ENCODE data around the gene GABRP. TPM values are rescaled to one million over a fixed set of nuclear protein-coding genes. Genes with fewer than 3 reads are reported as not detected.
"Not testable (repeated sequence)": the region's sequence is repeated elsewhere in the genome, so short reads cannot be mapped to it uniquely, and the experiment has no call there.

The GABRP gene
- total RNA-seq, 4 donors from 2014 or later: 0.21 to 1.7 (median 0.64) TPM

GRCh38 chr5:170818232-170818631, 34.7 kb downstream of the GABRP start:
- no peak for DNase-seq (ENCODE audit: low spot score in 2 of 2)
- TF ChIP-seq EP300 (IDR thresholded peaks at IDR 0.05) (no peak), POLR2A (IDR thresholded peaks at IDR 0.05) (no peak)
- TF ChIP-seq, protein P1, sequence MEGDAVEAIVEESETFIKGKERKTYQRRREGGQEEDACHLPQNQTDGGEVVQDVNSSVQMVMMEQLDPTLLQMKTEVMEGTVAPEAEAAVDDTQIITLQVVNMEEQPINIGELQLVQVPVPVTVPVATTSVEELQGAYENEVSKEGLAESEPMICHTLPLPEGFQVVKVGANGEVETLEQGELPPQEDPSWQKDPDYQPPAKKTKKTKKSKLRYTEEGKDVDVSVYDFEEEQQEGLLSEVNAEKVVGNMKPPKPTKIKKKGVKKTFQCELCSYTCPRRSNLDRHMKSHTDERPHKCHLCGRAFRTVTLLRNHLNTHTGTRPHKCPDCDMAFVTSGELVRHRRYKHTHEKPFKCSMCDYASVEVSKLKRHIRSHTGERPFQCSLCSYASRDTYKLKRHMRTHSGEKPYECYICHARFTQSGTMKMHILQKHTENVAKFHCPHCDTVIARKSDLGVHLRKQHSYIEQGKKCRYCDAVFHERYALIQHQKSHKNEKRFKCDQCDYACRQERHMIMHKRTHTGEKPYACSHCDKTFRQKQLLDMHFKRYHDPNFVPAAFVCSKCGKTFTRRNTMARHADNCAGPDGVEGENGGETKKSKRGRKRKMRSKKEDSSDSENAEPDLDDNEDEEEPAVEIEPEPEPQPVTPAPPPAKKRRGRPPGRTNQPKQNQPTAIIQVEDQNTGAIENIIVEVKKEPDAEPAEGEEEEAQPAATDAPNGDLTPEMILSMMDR (IDR thresholded peaks at IDR 0.05): no peak
- Histone ChIP-seq H3K4me1 (no peaks in the 10 kb centered on the region), H3K36me3 (no peaks in the 10 kb centered on the region), H3K4me3 (no peak overlapping the region), H3K27me3 (no peaks in the 10 kb centered on the region), H3K27ac (no peak overlapping the region), H3K9me3 (no peaks in the 10 kb centered on the region)
- whole genome bisulfite sequencing, 2 donors: 49 to 63% methylated on average over 1 of the region's 1 CpG

DNA sequence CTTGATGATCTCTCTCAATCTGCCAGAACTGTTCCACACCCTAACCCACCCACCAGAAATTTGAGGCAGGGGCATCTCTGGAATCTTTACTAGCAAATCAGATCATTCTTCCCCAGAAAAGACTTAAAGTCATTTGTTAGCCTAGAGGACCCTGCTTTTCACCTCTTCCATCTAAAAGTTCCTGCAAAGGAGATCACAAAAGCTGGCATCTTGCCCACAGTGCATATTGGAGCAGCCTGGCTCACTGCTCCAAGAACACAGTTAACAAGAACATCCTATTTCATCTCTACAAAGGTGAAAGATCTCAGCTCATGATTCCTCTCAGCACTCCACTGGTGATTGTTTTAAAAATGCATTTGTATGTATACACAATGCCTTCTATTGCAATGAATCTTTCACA, 36.3 kb downstream of the GABRP start:
- no peak overlapping the region for H3K4me3 ChIP-seq
- TF ChIP-seq EP300 (IDR thresholded peaks at IDR 0.05) (no peak), POLR2A (IDR thresholded peaks at IDR 0.05) (no peak)
- TF ChIP-seq, protein P1 (IDR thresholded peaks at IDR 0.05): no peak
- H3K27me3 ChIP-seq: no peaks in the 10 kb centered on the region
- DNase-seq (ENCODE audit: low spot score in 2 of 2): peak in 1 of 2 donors; percentile 11
- H3K9me3 ChIP-seq: no peaks in the 10 kb centered on the region
- H3K27ac ChIP-seq: no peak overlapping the region
- H3K4me1 ChIP-seq: no peaks in the 10 kb centered on the region
- H3K36me3 ChIP-seq: no peaks in the 10 kb centered on the region

DNA sequence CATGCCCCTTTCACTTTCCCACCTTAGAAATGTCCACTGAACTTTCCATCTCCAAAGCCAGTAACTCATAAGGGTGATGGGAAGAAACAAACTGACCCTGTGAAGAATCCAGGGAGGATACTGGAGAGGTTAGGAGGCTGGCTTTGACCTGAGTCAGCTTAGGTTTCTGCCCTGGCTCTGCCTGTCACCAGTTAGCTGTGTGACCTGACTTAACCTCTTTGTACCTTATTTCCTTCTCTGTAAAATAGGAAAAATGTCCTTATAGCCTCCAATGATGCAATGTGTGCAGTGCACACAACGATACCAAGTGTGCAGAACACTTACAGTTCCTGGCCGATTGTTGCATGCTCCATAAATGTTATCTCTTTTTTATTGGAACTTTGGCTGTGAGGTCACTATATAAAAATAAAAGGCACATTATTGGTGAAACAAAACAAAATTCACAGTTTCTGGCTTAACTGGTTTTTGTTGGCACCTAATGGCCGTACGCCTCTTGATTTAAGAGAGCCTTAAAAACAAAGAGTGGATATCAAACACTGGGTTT, 37.8 kb downstream of the GABRP start:
- no peak for DNase-seq (ENCODE audit: low spot score in 2 of 2)
- Histone ChIP-seq H3K27me3 (no peaks in the 10 kb centered on the region), H3K4me3 (no peak overlapping the region), H3K9me3 (peaks cover 0 to 12% (median 0%) of the 10 kb centered on the region in 4 donors), H3K27ac (no peak overlapping the region), H3K4me1 (no peaks in the 10 kb centered on the region), H3K36me3 (no peaks in the 10 kb centered on the region)
- TF ChIP-seq POLR2A (IDR thresholded peaks at IDR 0.05): no peak
- TF ChIP-seq EP300 (IDR thresholded peaks at IDR 0.05): no peak
- TF ChIP-seq, protein P1 (IDR thresholded peaks at IDR 0.05): no peak
- 47 to 57% methylated on average over 4 of the region's 4 CpGs for WGBS, 2 donors

DNA sequence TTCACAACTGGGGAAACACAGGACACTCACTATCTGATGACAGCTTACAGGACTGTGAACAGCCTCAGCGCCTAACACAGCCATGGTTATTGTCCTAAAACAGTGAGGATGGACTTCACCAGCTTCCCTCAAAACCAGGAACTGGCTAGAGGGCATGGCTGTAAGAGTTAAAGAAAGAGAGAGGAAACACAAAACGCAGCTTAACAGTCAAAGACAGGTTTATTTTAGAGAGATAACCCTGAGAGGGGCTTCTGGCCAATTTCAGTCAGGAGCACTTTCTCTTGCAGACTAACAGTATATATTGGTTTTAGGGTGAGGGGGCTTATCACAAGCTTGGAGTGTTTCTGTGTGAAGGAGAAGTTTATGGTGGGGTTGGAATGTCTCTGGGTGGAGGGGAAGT, 42.6 kb downstream of the GABRP start:
- 85 to 87% methylated on average over 2 of the region's 2 CpGs for WGBS, 2 donors
- no peak for DNase-seq (ENCODE audit: low spot score in 2 of 2)
- H3K27me3 ChIP-seq: no peaks in the 10 kb centered on the region

GRCh38 chr5:170832241-170832640, 48.7 kb downstream of the GABRP start:
- 74 to 82% methylated on average over 7 of the region's 7 CpGs for WGBS, 2 donors
- Histone ChIP-seq H3K27me3 (no peaks in the 10 kb centered on the region), H3K4me3 (no peak overlapping the region), H3K36me3 (no peaks in the 10 kb centered on the region), H3K9me3 (no peaks in the 10 kb centered on the region), H3K4me1 (no peaks in the 10 kb centered on the region), H3K27ac (no peak overlapping the region)
- TF ChIP-seq EP300 (IDR thresholded peaks at IDR 0.05) (no peak), POLR2A (IDR thresholded peaks at IDR 0.05) (no peak)
- TF ChIP-seq, protein P1 (IDR thresholded peaks at IDR 0.05): no peak
- no peak for DNase-seq (ENCODE audit: low spot score in 2 of 2)

More for the DNA sequence above, 42.6 kb downstream of the GABRP start:
- peaks cover 0 to 12% (median 0%) of the 10 kb centered on the region in 4 donors for H3K9me3 ChIP-seq
- H3K4me3 ChIP-seq: no peak overlapping the region
- H3K4me1 ChIP-seq: no peaks in the 10 kb centered on the region
- TF ChIP-seq, protein P1 (IDR thresholded peaks at IDR 0.05): no peak
- TF ChIP-seq POLR2A (IDR thresholded peaks at IDR 0.05): no peak
- TF ChIP-seq EP300 (IDR thresholded peaks at IDR 0.05): no peak
- H3K36me3 ChIP-seq: no peaks in the 10 kb centered on the region
- no peak overlapping the region for H3K27ac ChIP-seq

- not testable (repeated sequence) for H3K9me3 ChIP-seq; H3K4me3 ChIP-seq; H3K27ac ChIP-seq; DNase-seq (ENCODE audit: low spot score in 2 of 2); H3K4me1 ChIP-seq; H3K27me3 ChIP-seq; H3K36me3 ChIP-seq
- 87 to 89% methylated on average over 2 of the region's 2 CpGs for WGBS, 2 donors
Measured at GRCh38 chr5:170833981-170834380, 50.5 kb downstream of the GABRP start.
